Mucosa of gallbladder (tissue), 1 donor: ENCODE measurements around the gene MSANTD7. TPM values are rescaled to one million over a fixed set of nuclear protein-coding genes. Genes with fewer than 3 reads are reported as not detected.
"Not testable (repeated sequence)": the region's sequence is repeated elsewhere in the genome, so short reads cannot be mapped to it uniquely, and the experiment has no call there.

Experiments
- DNase-seq: peaks from one replicate; pipeline ENCODE4 v3.0.0-alpha.2; 2020; ENCODE audit warnings: low spot score
- total RNA-seq: library from RNA; stranded (reverse); gene quantifications from one replicate; pipeline ENCODE4 v1.2.1, GENCODE V29; 2021
- donor health status: DM: no; HTN: no; CAD: no.

The MSANTD7 gene
- total RNA-seq, result 10.4 TPM

- peak; percentile 100 for DNase-seq
Measured at GRCh38 chr10:14837757-14838581, at the start of gene MSANTD7, which contains the start of the genes CDNF and HSPA14. TSS of gene MSANTD7 (plus strand) at chr10:14838306. CDS start at chr10:14842285, 3,979 bp downstream. TSS of gene CDNF (minus strand) at chr10:14838037. CDS start at chr10:14837946, 91 bp downstream. TSS of gene HSPA14 (plus strand) at chr10:14838306. CDS start at chr10:14838403, 97 bp downstream.

- DNase-seq, result no peak
Measured at GRCh38 chr10:14798636-14799035, 39.5 kb upstream of the MSANTD7 start.

- DNase-seq, result no peak
Measured at GRCh38 chr10:14800397-14800796, 37.7 kb upstream of the MSANTD7 start.

- DNase-seq, result no peak
Measured at GRCh38 chr10:14801723-14802122, 36.4 kb upstream of the MSANTD7 start.

- no peak for DNase-seq
Measured at GRCh38 chr10:14803827-14804226, 34.3 kb upstream of the MSANTD7 start.

GRCh38 chr10:14806318-14806717, 31.8 kb upstream of the MSANTD7 start:
- no peak for DNase-seq

GRCh38 chr10:14810969-14811953, 26.8 kb upstream of the MSANTD7 start:
- DNase-seq, result no peak

- DNase-seq, result no peak
Measured at GRCh38 chr10:14812271-14812670, 25.8 kb upstream of the MSANTD7 start.

- no peak for DNase-seq
Measured at GRCh38 chr10:14815681-14816080, 22.4 kb upstream of the MSANTD7 start.

GRCh38 chr10:14816717-14817116, 21.4 kb upstream of the MSANTD7 start:
- DNase-seq, result not testable (repeated sequence)

- DNase-seq, result no peak
Measured at GRCh38 chr10:14820010-14820774, 17.9 kb upstream of the MSANTD7 start.

GRCh38 chr10:14820775-14821154, 17.3 kb upstream of the MSANTD7 start:
- no peak for DNase-seq

- DNase-seq, result no peak
Measured at GRCh38 chr10:14821635-14822375, 16.3 kb upstream of the MSANTD7 start.

GRCh38 chr10:14822879-14823755, 15.0 kb upstream of the MSANTD7 start:
- no peak for DNase-seq

- no peak for DNase-seq
Measured at GRCh38 chr10:14823966-14824365, 14.1 kb upstream of the MSANTD7 start.

GRCh38 chr10:14826076-14826829, 11.9 kb upstream of the MSANTD7 start:
- DNase-seq, result no peak

- no peak for DNase-seq
Measured at GRCh38 chr10:14833106-14833505, 5.0 kb upstream of the MSANTD7 start.

GRCh38 chr10:14836208-14836607, 1.9 kb upstream of the MSANTD7 start:
- DNase-seq, result no peak
